Spleen (tissue), 11 donors: Measurements from ENCODE around the gene ANXA4. TPM values are rescaled to one million over a fixed set of nuclear protein-coding genes. Genes with fewer than 3 reads are reported as not detected.

Experiments
- DNase-seq: peaks from one replicate; pipeline ENCODE4 v3.0.0-alpha.2; 2020
- H3K27ac ChIP-seq, 8 donors: fragments of 200-600 bp; sonication (generic) in 7 of 8; 1 replicate in 4 of 8; 2 replicates in 4 of 8; pipeline versions ENCODE4 v1.5.0 to v1.8.0; 2016 to 2021; ENCODE audit warnings: inconsistent platforms in 4 of 8, mild to moderate bottlenecking in 4 of 8, moderate library complexity in 1 of 8
- H3K27me3 ChIP-seq, 7 donors: fragments of 200-600 bp; sonication (generic) in 6 of 7; replicated peaks in 1 of 7; 1 replicate in 4 of 7; 2 replicates in 3 of 7; pipeline versions ENCODE4 v1.5.0 to v1.8.0; 2016 to 2021; ENCODE audit warnings: inconsistent platforms in 3 of 7, mild to moderate bottlenecking in 1 of 7
- H3K36me3 ChIP-seq, 6 donors: fragments of 200-600 bp; sonication (generic) in 5 of 6; 1 replicate in 4 of 6; 2 replicates in 2 of 6; pipeline versions ENCODE4 v1.5.0 to v1.8.0; 2016 to 2021; ENCODE audit warnings: inconsistent platforms in 2 of 6
- H3K4me1 ChIP-seq, 6 donors: fragments of 200-600 bp; sonication (generic) in 5 of 6; 1 replicate in 3 of 6; 2 replicates in 3 of 6; pipeline versions ENCODE4 v1.5.0 to v1.8.0; 2016 to 2021; ENCODE audit warnings: inconsistent platforms in 3 of 6
- H3K4me3 ChIP-seq, 8 donors: fragments of 200-600 bp; sonication (generic) in 7 of 8; 1 replicate in 4 of 8; 2 replicates in 4 of 8; pipeline versions ENCODE4 v1.5.0 to v1.8.0; 2016 to 2021; ENCODE audit warnings: inconsistent platforms in 4 of 8, mild to moderate bottlenecking in 4 of 8, moderate library complexity in 2 of 8
- H3K9me3 ChIP-seq, 8 donors: fragments of 200-600 bp; sonication (generic) in 7 of 8; 1 replicate in 4 of 8; 2 replicates in 4 of 8; pipeline versions ENCODE4 v1.5.0 to v1.8.0; 2016 to 2021; ENCODE audit warnings: inconsistent platforms in 4 of 8
- POLR2A ChIP-seq, 3 donors: fragments of 450-650 bp; IDR thresholded peaks; one replicate each; pipeline ENCODE4 v1.5.1; 2017; ENCODE audit warnings: antibody characterized with exemption in 3 of 3, mild to moderate bottlenecking in 1 of 3
- POLR2AphosphoS5 ChIP-seq, 3 donors: sonication (generic); formaldehyde crosslinking; IDR thresholded peaks; one replicate each; pipeline ENCODE4 v1.5.1; 2017; ENCODE audit warnings: antibody characterized with exemption in 3 of 3
- WGBS, 5 donors: extraction: QIAGEN DNeasy Blood & Tissue Kit in 3 of 5; methylation state at CpG; one replicate each; pipeline versions ENCODE4 v1.1.5 to v1.1.7; 2013 to 2018; 5-methylcytosine and 5-hydroxymethylcytosine counted together
- intact Hi-C: fragments of 100-400 bp; cut with DNase I; formaldehyde crosslinking; loops from one replicate; pipeline ENCODE4 v1.15.0; 2023; ENCODE audit warnings: low total_unique reads
- polyA plus RNA-seq, 3 donors: library from polyadenylated mRNA; stranded (reverse); fragments of 200-250 nt; gene quantifications; one replicate each; pipeline ENCODE4 v1.2.1, GENCODE V29; 2013
- total RNA-seq, 7 donors: library from RNA; depleted of rRNA in 3 of 7; stranded (reverse); fragments of >200 nt in 3 of 7; fragmentation: NEBNext Ultra II Directional in 4 of 7; extraction: Animal tissue kit (Norgen Biotek cat#: 25700) in 4 of 7; gene quantifications; one replicate each; pipeline versions ENCODE4 v1.1.0 to v1.2.1, GENCODE V29; 2016 to 2021
- TF ChIP-seq, protein P1 (sequence below), 11 experiments: fragments of 200-600 bp in 7 of 11; fragments of 450-650 bp in 4 of 11; sonication (generic) in 4 of 11; IDR thresholded peaks in 8 of 11; conservative IDR thresholded peaks in 3 of 11; 1 replicate in 7 of 11; 2 replicates in 4 of 11; pipeline versions ENCODE4 v1.4.0 to v1.8.0; 2016 to 2021; ENCODE audit warnings: antibody characterized with exemption in 11 of 11, inconsistent platforms in 4 of 11, mild to moderate bottlenecking in 1 of 11
- donor health status: healthy with polysubstance abuse.
- donor health status: DM: no; HTN: no; CAD: no; lungs with moderate emphysema.
- donor health status: DM: no; HTN: no; CAD: no.
- donor health status: Bipolar disorder and iron deficiency.
- donor health status: healthy.
- donor health status: DM: no; HTN: no; CAD: no.
- donor health status: DM: yes; HTN: yes; CAD: no.

Gene ANXA4
- total and polyA plus RNA-seq, 10 donors: 15.0 to 56.1 (median 29.2) TPM

DNA sequence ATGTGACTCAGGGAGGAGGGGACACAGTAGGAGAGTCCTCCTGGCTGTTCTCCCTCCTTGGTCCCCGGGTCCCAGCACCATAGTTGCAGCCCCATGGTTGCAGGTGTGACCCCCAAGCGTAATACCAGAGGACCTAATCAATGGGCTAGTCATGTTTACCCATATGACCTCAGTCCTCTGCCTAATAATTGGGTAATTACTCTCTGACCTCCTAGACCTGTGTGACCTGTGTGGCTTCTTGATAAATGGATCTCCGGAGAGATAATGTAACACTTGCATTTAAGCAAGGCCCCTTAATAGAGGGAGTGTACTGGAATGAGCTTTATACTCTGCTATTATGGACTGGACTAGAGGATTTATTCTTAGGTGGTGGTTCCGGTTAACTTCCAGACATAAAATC is 55.3 kb downstream of the ANXA4 start:
- H3K36me3 ChIP-seq: peaks cover 0 to 14% (median 0%) of the 10 kb centered on the region in 6 donors
- H3K9me3 ChIP-seq: no peaks in the 10 kb centered on the region
- TF ChIP-seq POLR2AphosphoS5 (IDR thresholded peaks at IDR 0.05): no peak
- peaks cover 3 to 44% (median 14%) of the 10 kb centered on the region in 6 donors for H3K4me1 ChIP-seq
- 86 to 97% (median 91%) methylated on average over 3 to 4 of the region's 4 CpGs for WGBS, 5 donors
- no peak for DNase-seq
- no peak overlapping the region for H3K27ac ChIP-seq
- no peaks in the 10 kb centered on the region for H3K27me3 ChIP-seq
- intact Hi-C loops: no loop called here
- no peak overlapping the region for H3K4me3 ChIP-seq

DNA sequence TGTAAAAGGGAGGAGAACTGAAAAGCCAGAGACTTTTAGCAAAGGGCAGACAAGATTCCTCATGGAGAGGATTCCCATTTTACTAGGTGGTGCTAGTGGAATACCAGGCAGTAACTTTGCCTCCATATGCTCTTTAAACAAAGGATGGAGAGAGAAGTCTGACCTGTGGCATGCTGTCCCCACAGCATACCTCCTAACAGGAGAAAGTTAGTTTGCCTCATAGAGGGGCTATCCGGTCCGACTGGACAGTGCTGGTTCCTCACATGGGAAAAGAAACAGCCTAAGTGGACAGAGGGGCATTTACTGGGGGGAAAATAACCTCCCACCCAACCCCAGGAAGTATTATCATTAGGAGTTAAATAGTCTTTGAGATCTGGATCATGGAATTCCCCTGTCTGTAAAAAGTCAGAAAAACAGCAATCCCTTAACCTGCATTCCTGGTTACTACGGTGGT is 55.9 kb downstream of the ANXA4 start:
- TF ChIP-seq POLR2AphosphoS5 (IDR thresholded peaks at IDR 0.05): no peak
- no peak for TF ChIP-seq POLR2A (IDR thresholded peaks at IDR 0.05)
- TF ChIP-seq, protein P1, sequence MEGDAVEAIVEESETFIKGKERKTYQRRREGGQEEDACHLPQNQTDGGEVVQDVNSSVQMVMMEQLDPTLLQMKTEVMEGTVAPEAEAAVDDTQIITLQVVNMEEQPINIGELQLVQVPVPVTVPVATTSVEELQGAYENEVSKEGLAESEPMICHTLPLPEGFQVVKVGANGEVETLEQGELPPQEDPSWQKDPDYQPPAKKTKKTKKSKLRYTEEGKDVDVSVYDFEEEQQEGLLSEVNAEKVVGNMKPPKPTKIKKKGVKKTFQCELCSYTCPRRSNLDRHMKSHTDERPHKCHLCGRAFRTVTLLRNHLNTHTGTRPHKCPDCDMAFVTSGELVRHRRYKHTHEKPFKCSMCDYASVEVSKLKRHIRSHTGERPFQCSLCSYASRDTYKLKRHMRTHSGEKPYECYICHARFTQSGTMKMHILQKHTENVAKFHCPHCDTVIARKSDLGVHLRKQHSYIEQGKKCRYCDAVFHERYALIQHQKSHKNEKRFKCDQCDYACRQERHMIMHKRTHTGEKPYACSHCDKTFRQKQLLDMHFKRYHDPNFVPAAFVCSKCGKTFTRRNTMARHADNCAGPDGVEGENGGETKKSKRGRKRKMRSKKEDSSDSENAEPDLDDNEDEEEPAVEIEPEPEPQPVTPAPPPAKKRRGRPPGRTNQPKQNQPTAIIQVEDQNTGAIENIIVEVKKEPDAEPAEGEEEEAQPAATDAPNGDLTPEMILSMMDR (IDR thresholded peaks at IDR 0.05 in 8 of 11, conservative IDR thresholded peaks at IDR 0.05 in 3 of 11): no peak
- 61 to 70% (median 65%) methylated on average over 3 of the region's 3 CpGs for WGBS, 5 donors
- Histone ChIP-seq H3K27ac (no peak overlapping the region), H3K4me3 (no peak overlapping the region), H3K9me3 (no peaks in the 10 kb centered on the region), H3K27me3 (no peaks in the 10 kb centered on the region), H3K4me1 (peaks cover 3 to 50% (median 17%) of the 10 kb centered on the region in 6 donors), H3K36me3 (peaks cover 0 to 14% (median 0%) of the 10 kb centered on the region in 6 donors)
- no peak for DNase-seq
- intact Hi-C loops: no loop called here

DNA sequence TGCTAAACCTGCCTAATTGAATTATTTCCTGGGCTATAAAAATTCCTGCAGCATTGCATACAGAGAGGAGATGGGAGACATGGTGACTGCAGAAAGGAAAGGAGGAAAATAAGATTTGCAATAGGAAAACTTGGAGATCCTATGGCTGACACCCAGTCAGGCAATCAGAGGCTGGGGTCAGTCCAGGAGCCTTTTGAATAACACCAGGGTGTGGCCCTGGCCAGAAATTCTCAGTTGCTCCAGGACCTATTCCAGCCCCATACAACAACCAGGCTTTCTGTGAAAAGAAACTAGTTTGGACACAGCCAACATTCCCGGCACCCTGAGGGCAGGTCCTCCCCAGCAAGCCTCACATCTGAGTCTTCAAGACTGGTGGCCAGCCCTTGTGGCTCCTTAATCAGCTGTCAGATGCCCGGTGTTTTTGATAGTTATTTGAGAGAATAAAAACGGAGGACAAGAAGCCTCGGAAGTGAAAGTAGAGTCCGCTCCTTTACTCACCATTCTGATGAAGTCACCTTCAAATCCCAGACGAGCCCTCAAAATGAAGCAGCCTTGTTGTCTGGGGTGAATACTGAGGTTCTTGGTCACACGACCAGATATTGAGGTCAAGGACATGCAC is 56.5 kb downstream of the ANXA4 start:
- Histone ChIP-seq H3K36me3 (peaks cover 0 to 14% (median 0%) of the 10 kb centered on the region in 6 donors), H3K4me3 (peak overlapping the region in 2 of 8 donors; percentile 25 to 41), H3K27me3 (no peaks in the 10 kb centered on the region), H3K4me1 (peaks cover 5 to 56% (median 22%) of the 10 kb centered on the region in 6 donors), H3K9me3 (no peaks in the 10 kb centered on the region), H3K27ac (peak overlapping the region in 4 of 8 donors; percentile 9 to 44 (median 32))
- DNase-seq: no peak
- TF ChIP-seq POLR2AphosphoS5 (IDR thresholded peaks at IDR 0.05) (no peak), POLR2A (IDR thresholded peaks at IDR 0.05) (no peak)
- TF ChIP-seq, protein P1 (IDR thresholded peaks at IDR 0.05 in 8 of 11, conservative IDR thresholded peaks at IDR 0.05 in 3 of 11): no peak
- intact Hi-C loops: no loop called here
- WGBS, 5 donors: 32 to 55% (median 34%) methylated on average over 7 of the region's 7 CpGs

DNA sequence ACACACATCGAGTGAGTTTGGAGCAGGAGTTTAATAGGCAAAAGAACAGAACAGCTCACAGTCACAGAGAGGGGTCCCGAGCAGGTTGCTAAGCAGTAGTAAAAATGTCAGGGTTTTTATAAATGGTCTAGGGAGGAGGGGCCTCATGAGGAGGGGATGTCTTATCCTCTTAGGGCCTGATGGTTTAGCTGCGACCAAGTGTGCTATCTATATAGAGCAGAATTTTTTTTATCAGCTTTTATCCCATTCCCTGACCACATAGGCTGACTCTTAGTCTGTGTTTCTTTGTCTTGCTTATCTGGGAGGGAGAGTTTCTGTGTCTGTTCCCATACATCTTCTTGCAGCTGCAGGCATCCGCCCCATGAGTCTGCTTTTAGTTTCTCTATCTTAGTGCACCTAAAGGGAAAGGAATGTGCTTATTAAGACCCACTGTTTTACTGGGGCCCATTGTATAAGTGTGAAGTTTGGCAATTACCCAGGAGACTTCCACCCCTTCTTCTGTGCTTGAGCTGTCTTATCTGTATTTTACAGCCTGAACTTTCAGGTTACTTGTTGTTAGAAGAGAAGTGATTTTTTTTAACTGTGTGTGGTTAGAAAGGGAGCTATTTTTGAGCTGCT is 57.1 kb downstream of the ANXA4 start:
- peaks cover 0 to 14% (median 0%) of the 10 kb centered on the region in 6 donors for H3K36me3 ChIP-seq
- WGBS, 5 donors: 27 to 48% (median 35%) methylated on average over 4 of the region's 4 CpGs
- no peaks in the 10 kb centered on the region for H3K9me3 ChIP-seq
- intact Hi-C loops: no loop called here
- no peaks in the 10 kb centered on the region for H3K27me3 ChIP-seq
- DNase-seq: no peak
- H3K4me1 ChIP-seq: peaks cover 9 to 62% (median 28%) of the 10 kb centered on the region in 6 donors
- TF ChIP-seq POLR2AphosphoS5 (IDR thresholded peaks at IDR 0.05) (no peak), POLR2A (IDR thresholded peaks at IDR 0.05) (no peak)
- TF ChIP-seq, protein P1 (IDR thresholded peaks at IDR 0.05 in 8 of 11, conservative IDR thresholded peaks at IDR 0.05 in 3 of 11): no peak
- H3K27ac ChIP-seq: peak overlapping the region in 4 of 8 donors; percentile 9 to 44 (median 32)
- peak overlapping the region in 2 of 8 donors; percentile 25 to 41 for H3K4me3 ChIP-seq
